ENCODE results near the gene RAB40C. TPM values are rescaled to one million over a fixed set of nuclear protein-coding genes. Genes with fewer than 3 reads are reported as not detected.

The RAB40C gene
- total and polyA plus RNA-seq, 7 donors: 16.8 to 41.2 (median 28.8) TPM

- 75 to 89% methylated on average over 43 of the region's 43 CpGs for WGBS, 2 donors
- Histone ChIP-seq H3K27me3 (peaks cover 24 to 57% (median 42%) of the 10 kb centered on the region in 3 donors), H3K4me3 (no peak overlapping the region), H3K27ac (no peak overlapping the region), H3K9me3 (no peaks in the 10 kb centered on the region), H3K4me1 (peaks cover 0 to 36% (median 28%) of the 10 kb centered on the region in 4 donors), H3K36me3 (no peaks in the 10 kb centered on the region)
- TF ChIP-seq POLR2A (IDR thresholded peaks at IDR 0.05): no peak
- no peak for TF ChIP-seq EP300 (IDR thresholded peaks at IDR 0.05)
- TF ChIP-seq CTCF (IDR thresholded peaks at IDR 0.05): no peak
- TF ChIP-seq POLR2AphosphoS5 (IDR thresholded peaks at IDR 0.05): no peak
- intact Hi-C loops (cut with DNase I): no loop called here
- DNase-seq: no peak
Observed at GRCh38 chr16:561957-562938, 27.6 kb upstream of the RAB40C start.

- H3K27ac ChIP-seq: no peak overlapping the region
- H3K36me3 ChIP-seq: no peaks in the 10 kb centered on the region
- H3K9me3 ChIP-seq: no peaks in the 10 kb centered on the region
- no peak for DNase-seq
- no peak for TF ChIP-seq POLR2AphosphoS5 (IDR thresholded peaks at IDR 0.05)
- TF ChIP-seq CTCF (IDR thresholded peaks at IDR 0.05): no peak
- no peak for TF ChIP-seq POLR2A (IDR thresholded peaks at IDR 0.05)
- TF ChIP-seq EP300 (IDR thresholded peaks at IDR 0.05): no peak
- peaks cover 24 to 52% (median 39%) of the 10 kb centered on the region in 3 donors for H3K27me3 ChIP-seq
- WGBS, 2 donors: 47 to 85% methylated on average over 30 of the region's 30 CpGs
- H3K4me3 ChIP-seq: no peak overlapping the region
- peaks cover 0 to 42% (median 34%) of the 10 kb centered on the region in 4 donors for H3K4me1 ChIP-seq
- intact Hi-C loops (cut with DNase I): no loop called here
Observed at GRCh38 chr16:563072-563644, 26.7 kb upstream of the RAB40C start.

GRCh38 chr16:564690-565418 is 25.0 kb upstream of the RAB40C start:
- no peak for TF ChIP-seq POLR2A (IDR thresholded peaks at IDR 0.05)
- Histone ChIP-seq H3K27ac (no peak overlapping the region), H3K36me3 (no peaks in the 10 kb centered on the region), H3K4me3 (no peak overlapping the region), H3K4me1 (peaks cover 0 to 50% (median 42%) of the 10 kb centered on the region in 4 donors), H3K27me3 (peaks cover 17 to 35% (median 22%) of the 10 kb centered on the region in 3 donors), H3K9me3 (no peaks in the 10 kb centered on the region)
- 80 to 88% methylated on average over 42 of the region's 42 CpGs for WGBS, 2 donors
- no peak for DNase-seq
- intact Hi-C loops (cut with DNase I): no loop called here

DNA sequence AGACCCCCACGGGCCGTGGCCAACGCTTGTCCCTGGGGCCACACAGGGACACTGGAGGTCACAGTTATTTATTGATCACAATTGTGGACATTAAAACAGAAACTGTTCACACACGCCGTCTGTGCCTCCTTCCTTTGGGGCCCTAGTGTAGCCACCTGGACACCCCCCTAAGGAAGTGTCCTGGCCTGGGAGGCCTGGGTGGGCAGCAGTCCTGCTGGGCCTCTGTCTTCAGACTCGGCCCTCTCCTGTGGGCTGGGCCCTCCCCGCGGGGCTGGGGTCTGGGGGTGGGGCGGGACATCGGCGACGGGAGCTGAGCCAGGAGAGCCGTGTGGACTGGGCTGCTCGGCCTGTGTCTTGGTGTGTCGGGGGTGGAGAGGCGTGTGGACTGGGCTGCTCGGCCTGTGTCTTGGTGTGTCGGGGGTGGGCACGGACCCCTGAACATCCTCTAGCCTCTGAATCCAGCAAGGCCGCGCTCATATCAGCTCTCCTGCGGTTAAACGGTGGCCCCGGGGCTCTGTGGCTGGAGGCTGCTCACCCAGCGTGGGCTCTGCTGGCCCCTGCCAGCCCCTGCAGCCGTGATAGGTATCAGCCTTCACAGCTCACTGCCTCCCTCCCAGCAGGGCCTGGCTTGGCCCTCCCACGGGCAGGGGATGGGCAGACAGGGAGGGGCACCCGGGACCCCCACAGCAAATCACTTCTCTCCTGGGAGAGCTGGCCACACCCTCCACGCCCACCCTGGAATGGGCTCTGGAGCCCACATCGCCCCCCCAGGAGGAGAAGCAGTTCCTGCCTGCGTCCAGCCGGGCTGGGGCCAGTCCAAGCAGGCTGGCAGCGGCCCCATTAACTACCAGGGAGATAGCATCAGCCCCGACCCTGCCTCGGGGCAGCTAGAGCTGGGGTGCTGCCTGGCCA is 24.2 kb upstream of the RAB40C start:
- no peaks in the 10 kb centered on the region for H3K9me3 ChIP-seq
- H3K27ac ChIP-seq: peak overlapping the region in 1 of 4 donors; percentile 62
- 62 to 65% methylated on average over 35 of the region's 35 CpGs for WGBS, 2 donors
- peaks cover 9 to 27% (median 16%) of the 10 kb centered on the region in 3 donors for H3K27me3 ChIP-seq
- H3K4me1 ChIP-seq: peaks cover 0 to 52% (median 42%) of the 10 kb centered on the region in 4 donors
- DNase-seq: no peak
- intact Hi-C loops (cut with DNase I): no loop called here
- TF ChIP-seq POLR2A (IDR thresholded peaks at IDR 0.05): no peak
- no peak for TF ChIP-seq EP300 (IDR thresholded peaks at IDR 0.05)
- TF ChIP-seq CTCF (IDR thresholded peaks at IDR 0.05): no peak
- no peak for TF ChIP-seq POLR2AphosphoS5 (IDR thresholded peaks at IDR 0.05)
- no peak overlapping the region for H3K4me3 ChIP-seq
- H3K36me3 ChIP-seq: no peaks in the 10 kb centered on the region

Measured in sigmoid colon (tissue), 7 donors.